PFSK-1 (cell line): ENCODE data around the gene DCTN2.

Experiments
- FOXP2 ChIP-seq: optimal IDR thresholded peaks from 2 replicates; pipeline ENCODE3; 2011; ENCODE audit warnings: borderline replicate concordance, control low read depth, inconsistent platforms; ENCODE audit not compliant: insufficient read depth; ENCODE audit errors: extremely low read length, extremely low read depth
- POLR2AphosphoS5 ChIP-seq: IDR thresholded peaks from 2 replicates; pipeline ENCODE4 v1.6.1; 2012; ENCODE audit warnings: low read depth, mild to moderate bottlenecking, control low read depth, low read length, moderate library complexity
- SIN3A ChIP-seq: IDR thresholded peaks from 2 replicates; pipeline ENCODE4 v1.6.1; 2012; ENCODE audit warnings: mild to moderate bottlenecking, low read length, moderate library complexity, borderline replicate concordance; ENCODE audit not compliant: insufficient read depth
- TAF1 ChIP-seq: IDR thresholded peaks from 2 replicates; pipeline ENCODE4 v1.6.1; 2012; ENCODE audit warnings: low read length, control low read depth, borderline replicate concordance; ENCODE audit not compliant: insufficient read depth
- TF ChIP-seq, protein P1 (sequence below), 2 experiments: IDR thresholded peaks; 2 replicates each; pipeline versions ENCODE4 v1.6.1 to v1.8.0; 2011 to 2012; ENCODE audit warnings: low read depth in 2 of 2, low read length in 2 of 2, control low read depth in 1 of 2, inconsistent platforms in 1 of 2, mild to moderate bottlenecking in 1 of 2, moderate library complexity in 1 of 2; ENCODE audit not compliant: insufficient read depth in 1 of 2

The DCTN2 gene

DNA sequence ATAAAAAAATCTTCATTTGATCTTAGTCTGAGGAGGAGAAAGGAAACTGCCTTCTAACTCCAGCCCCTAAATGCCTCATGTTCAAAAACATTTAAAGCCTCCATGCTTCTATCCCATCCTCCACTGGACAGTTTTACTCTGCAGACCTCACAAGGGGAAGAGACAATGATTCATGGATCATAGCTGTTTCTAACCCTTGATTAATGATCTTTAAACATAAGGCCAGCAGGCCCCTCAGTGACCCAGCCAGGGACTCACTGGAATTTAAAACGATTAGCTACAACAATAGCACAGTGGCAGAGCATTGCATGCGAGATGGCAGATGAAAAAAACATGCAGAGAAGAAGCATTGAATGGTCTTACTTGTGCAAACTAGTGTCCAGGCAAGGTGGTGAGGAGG is 6.0 kb downstream of the DCTN2 start:
- TF ChIP-seq POLR2AphosphoS5: no peak
- TF ChIP-seq, protein P1, sequence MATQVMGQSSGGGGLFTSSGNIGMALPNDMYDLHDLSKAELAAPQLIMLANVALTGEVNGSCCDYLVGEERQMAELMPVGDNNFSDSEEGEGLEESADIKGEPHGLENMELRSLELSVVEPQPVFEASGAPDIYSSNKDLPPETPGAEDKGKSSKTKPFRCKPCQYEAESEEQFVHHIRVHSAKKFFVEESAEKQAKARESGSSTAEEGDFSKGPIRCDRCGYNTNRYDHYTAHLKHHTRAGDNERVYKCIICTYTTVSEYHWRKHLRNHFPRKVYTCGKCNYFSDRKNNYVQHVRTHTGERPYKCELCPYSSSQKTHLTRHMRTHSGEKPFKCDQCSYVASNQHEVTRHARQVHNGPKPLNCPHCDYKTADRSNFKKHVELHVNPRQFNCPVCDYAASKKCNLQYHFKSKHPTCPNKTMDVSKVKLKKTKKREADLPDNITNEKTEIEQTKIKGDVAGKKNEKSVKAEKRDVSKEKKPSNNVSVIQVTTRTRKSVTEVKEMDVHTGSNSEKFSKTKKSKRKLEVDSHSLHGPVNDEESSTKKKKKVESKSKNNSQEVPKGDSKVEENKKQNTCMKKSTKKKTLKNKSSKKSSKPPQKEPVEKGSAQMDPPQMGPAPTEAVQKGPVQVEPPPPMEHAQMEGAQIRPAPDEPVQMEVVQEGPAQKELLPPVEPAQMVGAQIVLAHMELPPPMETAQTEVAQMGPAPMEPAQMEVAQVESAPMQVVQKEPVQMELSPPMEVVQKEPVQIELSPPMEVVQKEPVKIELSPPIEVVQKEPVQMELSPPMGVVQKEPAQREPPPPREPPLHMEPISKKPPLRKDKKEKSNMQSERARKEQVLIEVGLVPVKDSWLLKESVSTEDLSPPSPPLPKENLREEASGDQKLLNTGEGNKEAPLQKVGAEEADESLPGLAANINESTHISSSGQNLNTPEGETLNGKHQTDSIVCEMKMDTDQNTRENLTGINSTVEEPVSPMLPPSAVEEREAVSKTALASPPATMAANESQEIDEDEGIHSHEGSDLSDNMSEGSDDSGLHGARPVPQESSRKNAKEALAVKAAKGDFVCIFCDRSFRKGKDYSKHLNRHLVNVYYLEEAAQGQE (IDR thresholded peaks at IDR 0.05; ENCODE audit: insufficient read depth in 1 of 2, low read depth in 2 of 2, low read length in 2 of 2): no peak
- no peak for TF ChIP-seq TAF1
- TF ChIP-seq SIN3A: no peak
- TF ChIP-seq FOXP2: no peak

DNA sequence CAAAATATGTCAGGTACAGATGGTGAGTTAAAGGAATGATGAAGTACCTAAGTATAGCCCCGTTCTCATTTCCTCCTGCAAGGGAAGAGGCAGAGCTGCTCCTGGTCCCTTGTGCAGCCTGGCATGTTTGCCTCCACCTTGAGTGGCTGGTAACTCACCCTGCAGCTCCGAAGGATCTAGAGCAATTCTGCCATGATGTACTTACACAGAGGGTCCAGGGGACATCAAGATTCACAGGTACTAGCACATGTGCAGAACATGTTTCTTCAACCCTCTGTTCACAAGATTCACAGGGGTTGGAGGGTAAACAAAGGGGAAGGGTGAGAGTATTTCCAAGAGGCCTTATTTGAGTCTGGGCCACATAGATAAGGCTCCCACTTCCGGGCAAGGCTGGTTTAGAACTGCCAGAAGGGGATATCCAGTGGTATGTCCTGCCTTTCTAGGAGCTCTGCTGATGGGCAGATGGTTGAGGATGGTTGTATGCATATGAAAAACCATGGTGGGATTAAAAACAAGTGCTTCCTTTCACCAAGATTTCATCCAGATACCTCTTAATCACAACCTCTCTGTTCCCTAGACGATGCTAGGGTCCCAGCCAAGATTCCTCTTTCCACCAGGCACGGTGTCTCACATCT is 7.7 kb downstream of the DCTN2 start:
- no peak for TF ChIP-seq SIN3A
- TF ChIP-seq TAF1: no peak
- no peak for TF ChIP-seq POLR2AphosphoS5
- TF ChIP-seq, protein P1 (IDR thresholded peaks at IDR 0.05; ENCODE audit: insufficient read depth in 1 of 2, low read depth in 2 of 2, low read length in 2 of 2): no peak
- TF ChIP-seq FOXP2: no peak

DNA sequence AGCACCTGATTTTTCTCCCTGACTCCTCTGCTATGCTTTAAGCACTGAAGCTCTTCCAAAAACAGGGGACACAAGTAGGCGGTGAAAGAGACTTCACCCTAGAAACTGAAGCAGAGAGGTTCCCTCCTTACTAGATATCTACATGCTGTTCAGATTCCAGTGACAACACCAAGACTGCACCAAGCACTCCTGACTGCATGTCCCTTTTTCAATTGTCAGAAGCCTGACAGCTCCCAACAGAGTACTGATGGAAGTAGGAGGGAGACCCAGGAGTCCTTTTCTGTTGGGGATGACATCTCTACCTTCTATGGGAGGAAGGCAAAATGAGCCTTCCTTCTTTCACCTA is 10.4 kb downstream of the DCTN2 start:
- TF ChIP-seq, protein P1 (IDR thresholded peaks at IDR 0.05; ENCODE audit: insufficient read depth in 1 of 2, low read depth in 2 of 2, low read length in 2 of 2): no peak
- TF ChIP-seq TAF1 (no peak), POLR2AphosphoS5 (no peak), SIN3A (no peak), FOXP2 (no peak)

DNA sequence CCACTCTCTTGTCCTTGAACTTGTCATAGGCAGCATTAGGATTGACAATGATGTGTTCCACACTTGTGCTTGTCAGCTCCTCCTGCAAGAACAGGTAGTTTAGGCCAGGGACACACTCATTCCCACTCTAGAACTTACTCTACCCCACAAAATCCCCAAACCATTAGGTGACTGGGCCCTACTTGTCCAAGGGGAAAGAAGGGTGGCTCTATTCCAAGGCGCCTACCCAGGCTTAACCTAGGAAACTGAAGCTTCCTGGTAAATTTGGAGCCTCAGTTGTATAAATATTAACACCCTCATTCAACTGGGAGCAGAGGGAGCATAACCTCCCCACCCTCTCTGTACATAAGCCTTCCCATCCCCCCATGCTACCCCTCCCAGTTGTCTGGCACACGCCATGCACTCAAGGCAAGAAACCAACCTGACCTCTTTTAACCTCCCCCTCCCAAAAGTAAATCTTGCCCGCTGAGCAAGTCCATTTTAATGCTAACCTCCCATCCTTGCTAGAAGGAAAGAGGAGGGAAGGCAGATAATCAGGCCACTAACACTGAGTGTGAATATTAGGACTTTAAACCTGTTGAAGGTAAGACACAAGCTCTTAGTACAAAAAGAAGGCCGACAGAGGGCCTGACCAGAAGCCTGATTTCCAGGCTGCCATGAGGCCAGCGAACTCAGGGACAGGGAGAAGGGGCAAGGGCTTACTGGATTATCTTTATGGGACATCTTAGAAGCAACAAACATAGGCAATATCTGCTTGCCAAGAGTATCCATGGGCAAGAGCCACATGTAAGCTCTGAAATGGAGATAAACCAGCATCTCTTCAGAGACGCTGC is 11.0 kb downstream of the DCTN2 start:
- TF ChIP-seq POLR2AphosphoS5 (no peak), FOXP2 (no peak), SIN3A (no peak), TAF1 (no peak)
- TF ChIP-seq, protein P1 (IDR thresholded peaks at IDR 0.05; ENCODE audit: insufficient read depth in 1 of 2, low read depth in 2 of 2, low read length in 2 of 2): no peak
